GM23338 (cell line): ENCODE data around the gene WAPL. TPM values are rescaled to one million over a fixed set of nuclear protein-coding genes. Genes with fewer than 3 reads are reported as not detected.

ENCODE experiments used
- ATAC-seq: fragments of 200-7000 bp; cut with Tn5 transposase; 3 replicates; pipeline ENCODE4 v1.9.1; 2020
- DNase-seq: peaks from one replicate; pipeline ENCODE4 v3.0.0-alpha.2; 2015; ENCODE audit warnings: low spot score
- H2AFZ ChIP-seq: fragments of 200-600 bp; sonication (generic); 2 replicates; pipeline ENCODE4 v1.8.0; 2016; ENCODE audit warnings: antibody characterized with exemption, mild to moderate bottlenecking, moderate library complexity
- H3F3A ChIP-seq: fragments of 200-600 bp; sonication (generic); replicated peaks from 2 replicates; pipeline ENCODE4 v1.8.0; 2017; ENCODE audit warnings: antibody characterized with exemption, mixed run types, low read depth
- H3K27ac ChIP-seq: fragments of 200-600 bp; sonication (generic); 2 replicates; pipeline ENCODE4 v1.6.1; 2016; ENCODE audit warnings: low read depth
- H3K27me3 ChIP-seq: fragments of 200-600 bp; sonication (generic); 2 replicates; pipeline ENCODE4 v1.8.0; 2016; ENCODE audit warnings: mild to moderate bottlenecking, mixed run types, moderate library complexity; ENCODE audit not compliant: insufficient read depth
- H3K36me3 ChIP-seq: fragments of 200-600 bp; sonication (generic); 2 replicates; pipeline ENCODE4 v1.8.0; 2016; ENCODE audit warnings: mild to moderate bottlenecking; ENCODE audit not compliant: insufficient read depth
- H3K4me1 ChIP-seq: fragments of 200-600 bp; sonication (generic); 2 replicates; pipeline ENCODE4 v1.8.0; 2016; ENCODE audit warnings: mild to moderate bottlenecking, moderate library complexity; ENCODE audit not compliant: insufficient read depth
- H3K4me2 ChIP-seq: fragments of 200-600 bp; sonication (generic); 2 replicates; pipeline ENCODE4 v1.7.1; 2017; ENCODE audit warnings: mixed run types
- H3K4me3 ChIP-seq: fragments of 200-600 bp; sonication (generic); 2 replicates; pipeline ENCODE4 v1.6.1; 2016; ENCODE audit warnings: mixed run types
- H3K79me2 ChIP-seq: fragments of 200-600 bp; sonication (generic); replicated peaks from 2 replicates; pipeline ENCODE4 v1.8.0; 2017; ENCODE audit warnings: mild to moderate bottlenecking; ENCODE audit not compliant: insufficient read depth
- H3K9me2 ChIP-seq: fragments of 200-600 bp; sonication (generic); 2 replicates; pipeline ENCODE4 v1.8.0; 2017; ENCODE audit not compliant: insufficient read depth
- H4K20me1 ChIP-seq: fragments of 200-600 bp; sonication (generic); replicated peaks from 2 replicates; pipeline ENCODE4 v1.8.0; 2017; ENCODE audit warnings: mild to moderate bottlenecking; ENCODE audit not compliant: insufficient read depth
- H3K27ac Mint-ChIP-seq: 2 replicates; pipeline ENCODE4 v1.8.0; 2020; ENCODE audit warnings: inconsistent platforms, mild to moderate bottlenecking, moderate library complexity, mixed read lengths
- H3K27me3 Mint-ChIP-seq: 3 replicates; pipeline ENCODE4 v1.8.0; 2022; ENCODE audit warnings: low read depth, mild to moderate bottlenecking, moderate library complexity, mixed read lengths, inconsistent platforms; ENCODE audit not compliant: insufficient read depth, poor library complexity
- H3K36me3 Mint-ChIP-seq: 3 replicates; pipeline ENCODE4 v1.8.0; 2021; ENCODE audit warnings: low read depth, mild to moderate bottlenecking, inconsistent platforms, moderate library complexity, mixed read lengths
- H3K4me1 Mint-ChIP-seq: 3 replicates; pipeline ENCODE4 v1.8.0; 2020; ENCODE audit warnings: mild to moderate bottlenecking, inconsistent platforms, mixed read lengths
- H3K4me3 Mint-ChIP-seq: 3 replicates; pipeline ENCODE4 v1.8.0; 2021; ENCODE audit warnings: moderate library complexity, mild to moderate bottlenecking, inconsistent platforms, mixed read lengths
- H3K9me3 Mint-ChIP-seq: 3 replicates; pipeline ENCODE4 v1.8.0; 2020; ENCODE audit warnings: moderate library complexity, mild to moderate bottlenecking, inconsistent platforms, mixed read lengths
- CREB1 ChIP-seq: fragments of 250-450 bp; sonication (Bioruptor Pico); IDR thresholded peaks from 2 replicates; pipeline ENCODE4 v1.5.0; 2020; ENCODE audit warnings: low read depth, mild to moderate bottlenecking, moderate library complexity
- EZH2 ChIP-seq: fragments of 200-600 bp; sonication (generic); IDR thresholded peaks from one replicate; pipeline ENCODE4 v1.8.0; 2017; ENCODE audit warnings: antibody characterized with exemption, mild to moderate bottlenecking, low read depth; ENCODE audit not compliant: unreplicated experiment
- EZH2phosphoT487 ChIP-seq: fragments of 200-600 bp; sonication (generic); IDR thresholded peaks from one replicate; pipeline ENCODE4 v1.8.1; 2018; ENCODE audit warnings: antibody characterized with exemption; ENCODE audit not compliant: unreplicated experiment
- JUNB ChIP-seq: IDR thresholded peaks from one replicate; pipeline ENCODE4 v1.6.1; 2016; ENCODE audit warnings: antibody characterized with exemption; ENCODE audit not compliant: unreplicated experiment
- NANOG ChIP-seq: IDR thresholded peaks from 2 replicates; pipeline ENCODE4 v1.6.1; 2016; ENCODE audit warnings: antibody characterized with exemption, borderline replicate concordance
- POLR2AphosphoS5 ChIP-seq: IDR thresholded peaks from 2 replicates; pipeline ENCODE4 v1.6.1; 2016; ENCODE audit warnings: antibody characterized with exemption, low read depth
- REST ChIP-seq: IDR thresholded peaks from one replicate; pipeline ENCODE4 v1.6.1; 2018; ENCODE audit warnings: antibody characterized with exemption; ENCODE audit not compliant: unreplicated experiment
- STAT1 ChIP-seq: IDR thresholded peaks from one replicate; pipeline ENCODE4 v1.6.1; 2016; ENCODE audit warnings: antibody characterized with exemption; ENCODE audit not compliant: unreplicated experiment
- ZNF114 ChIP-seq: fragments of 250-450 bp; sonication (Bioruptor Pico); IDR thresholded peaks from 2 replicates; pipeline ENCODE4 v1.5.0; 2020; ENCODE audit warnings: mild to moderate bottlenecking, moderate library complexity
- ZNF331 ChIP-seq: fragments of 250-450 bp; sonication (Bioruptor Pico); IDR thresholded peaks from 2 replicates; pipeline ENCODE4 v1.5.0; 2020; ENCODE audit warnings: low read depth, mild to moderate bottlenecking, moderate library complexity
- polyA plus RNA-seq: library from polyadenylated mRNA; unstranded; fragments of >200 nt; fragmentation: Nextera tagmentation; extraction: Ambion mirVana; gene quantifications from 2 replicates; pipeline ENCODE4 v1.2.1, GENCODE V29; 2016
- total RNA-seq: library from RNA; depleted of rRNA; stranded (reverse); fragments of >200 nt; shearing (Covaris generic); gene quantifications from 2 replicates; pipeline ENCODE4 v1.2.3, GENCODE V29; 2014
- TF ChIP-seq, protein P1 (sequence below), 2 experiments: fragments of 200-600 bp in 1 of 2; sonication (generic) in 1 of 2; conservative IDR thresholded peaks; 2 replicates each; pipeline versions ENCODE4 v1.5.1 to v1.6.1; 2016 to 2017; ENCODE audit warnings: antibody characterized with exemption in 2 of 2, low read depth in 2 of 2, mild to moderate bottlenecking in 2 of 2, moderate library complexity in 1 of 2
- TF ChIP-seq, protein P2 (sequence below): IDR thresholded peaks from 2 replicates; pipeline ENCODE4 v1.6.1; 2016; ENCODE audit warnings: antibody characterized with exemption

WAPL gene
- total and polyA plus RNA-seq, 2 experiments from 2014 or later: 25.2 to 60.8 TPM

GRCh38 chr10:86410542-86411124 is 111.0 kb downstream of the WAPL start:
- Mint-ChIP-seq H3K4me3 (no peak overlapping the region), H3K4me1 (0 out of 3 replicates have a peak, but pooled peaks cover 3% of the 10 kb centered on the region), H3K27me3 (peaks cover 2% of the 10 kb centered on the region), H3K36me3 (no peaks in the 10 kb centered on the region), H3K9me3 (no peaks in the 10 kb centered on the region; the same call in 2 of the 3 replicates), H3K27ac (no peak overlapping the region)
- Histone ChIP-seq H4K20me1 (no peaks in the 10 kb centered on the region; the same call in 1 of the 2 replicates), H3K4me2 (no peak overlapping the region), H3K9me2 (no peaks in the 10 kb centered on the region), H3K79me2 (no peaks in the 10 kb centered on the region), H3K36me3 (no peaks in the 10 kb centered on the region), H3K27me3 (no peaks in the 10 kb centered on the region), H3K4me1 (peaks cover 6% of the 10 kb centered on the region), H3K27ac (no peak overlapping the region), H2AFZ (no peak overlapping the region), H3K4me3 (no peak overlapping the region), H3F3A (no peaks in the 10 kb centered on the region)
- DNase-seq (no peak), ATAC-seq (no peak)
- TF ChIP-seq ZNF331 (CRISPR knock-in tag) (no peak), EZH2 (no peak), STAT1 (no peak)

GRCh38 chr10:86409183-86409582 is 112.4 kb downstream of the WAPL start:
- H3K4me3 ChIP-seq: no peak overlapping the region
- no peaks in the 10 kb centered on the region for H3K4me1 Mint-ChIP-seq
- no peaks in the 10 kb centered on the region for H3K36me3 Mint-ChIP-seq
- no peaks in the 10 kb centered on the region; the same call in 1 of the 2 replicates for H3K27me3 ChIP-seq
- ATAC-seq (no peak), DNase-seq (no peak)
- H3K36me3 ChIP-seq: no peaks in the 10 kb centered on the region; the same call in 1 of the 2 replicates
- no peaks in the 10 kb centered on the region for H3K79me2 ChIP-seq
- H3F3A ChIP-seq: no peaks in the 10 kb centered on the region
- no peak overlapping the region for H2AFZ ChIP-seq
- H3K9me3 Mint-ChIP-seq: no peaks in the 10 kb centered on the region; the same call in 2 of the 3 replicates
- H3K4me1 ChIP-seq: no peaks in the 10 kb centered on the region
- H3K27ac ChIP-seq: no peak overlapping the region
- no peak overlapping the region for H3K4me3 Mint-ChIP-seq
- H3K9me2 ChIP-seq: no peaks in the 10 kb centered on the region
- H3K27me3 Mint-ChIP-seq: peaks cover 7% of the 10 kb centered on the region
- no peak overlapping the region for H3K27ac Mint-ChIP-seq
- H3K4me2 ChIP-seq: no peak overlapping the region
- H4K20me1 ChIP-seq: no peaks in the 10 kb centered on the region; the same call in 1 of the 2 replicates
- TF ChIP-seq, protein P1, sequence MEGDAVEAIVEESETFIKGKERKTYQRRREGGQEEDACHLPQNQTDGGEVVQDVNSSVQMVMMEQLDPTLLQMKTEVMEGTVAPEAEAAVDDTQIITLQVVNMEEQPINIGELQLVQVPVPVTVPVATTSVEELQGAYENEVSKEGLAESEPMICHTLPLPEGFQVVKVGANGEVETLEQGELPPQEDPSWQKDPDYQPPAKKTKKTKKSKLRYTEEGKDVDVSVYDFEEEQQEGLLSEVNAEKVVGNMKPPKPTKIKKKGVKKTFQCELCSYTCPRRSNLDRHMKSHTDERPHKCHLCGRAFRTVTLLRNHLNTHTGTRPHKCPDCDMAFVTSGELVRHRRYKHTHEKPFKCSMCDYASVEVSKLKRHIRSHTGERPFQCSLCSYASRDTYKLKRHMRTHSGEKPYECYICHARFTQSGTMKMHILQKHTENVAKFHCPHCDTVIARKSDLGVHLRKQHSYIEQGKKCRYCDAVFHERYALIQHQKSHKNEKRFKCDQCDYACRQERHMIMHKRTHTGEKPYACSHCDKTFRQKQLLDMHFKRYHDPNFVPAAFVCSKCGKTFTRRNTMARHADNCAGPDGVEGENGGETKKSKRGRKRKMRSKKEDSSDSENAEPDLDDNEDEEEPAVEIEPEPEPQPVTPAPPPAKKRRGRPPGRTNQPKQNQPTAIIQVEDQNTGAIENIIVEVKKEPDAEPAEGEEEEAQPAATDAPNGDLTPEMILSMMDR (conservative IDR thresholded peaks at IDR 0.05; ENCODE audit: low read depth in 2 of 2): no peak
- no peak for TF ChIP-seq STAT1
- TF ChIP-seq REST: no peak
- no peak for TF ChIP-seq EZH2
- no peak for TF ChIP-seq ZNF331 (CRISPR knock-in tag)
- no peak for TF ChIP-seq JUNB
- TF ChIP-seq CREB1: no peak
- no peak for TF ChIP-seq NANOG
- no peak for TF ChIP-seq POLR2AphosphoS5
- TF ChIP-seq ZNF114 (CRISPR knock-in tag): no peak
- TF ChIP-seq EZH2phosphoT487: no peak
- TF ChIP-seq, protein P2, sequence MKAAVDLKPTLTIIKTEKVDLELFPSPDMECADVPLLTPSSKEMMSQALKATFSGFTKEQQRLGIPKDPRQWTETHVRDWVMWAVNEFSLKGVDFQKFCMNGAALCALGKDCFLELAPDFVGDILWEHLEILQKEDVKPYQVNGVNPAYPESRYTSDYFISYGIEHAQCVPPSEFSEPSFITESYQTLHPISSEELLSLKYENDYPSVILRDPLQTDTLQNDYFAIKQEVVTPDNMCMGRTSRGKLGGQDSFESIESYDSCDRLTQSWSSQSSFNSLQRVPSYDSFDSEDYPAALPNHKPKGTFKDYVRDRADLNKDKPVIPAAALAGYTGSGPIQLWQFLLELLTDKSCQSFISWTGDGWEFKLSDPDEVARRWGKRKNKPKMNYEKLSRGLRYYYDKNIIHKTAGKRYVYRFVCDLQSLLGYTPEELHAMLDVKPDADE: no peak
